Measurements from ENCODE around the gene GPC6.

Gene GPC6

DNA sequence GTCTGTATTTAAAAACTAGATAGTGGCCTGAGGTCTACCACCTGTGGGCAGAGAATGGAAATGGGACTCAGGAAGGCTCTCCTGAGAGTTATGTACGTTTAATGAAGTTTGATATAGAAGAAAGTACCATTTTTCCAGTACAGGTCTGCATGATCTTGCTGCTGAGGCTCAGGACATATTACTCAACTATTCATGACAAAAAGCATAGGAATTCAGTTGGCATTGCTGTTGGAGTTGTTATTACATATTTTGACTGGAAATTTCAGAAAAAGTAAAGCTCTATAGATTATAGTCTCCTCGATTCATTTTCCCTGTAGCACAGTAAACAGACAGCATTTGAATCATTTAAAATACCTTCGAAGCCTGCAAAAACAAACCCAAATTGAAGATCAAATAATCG is 783.1 kb downstream of the GPC6 start:
- no peak for DNase-seq

DNA sequence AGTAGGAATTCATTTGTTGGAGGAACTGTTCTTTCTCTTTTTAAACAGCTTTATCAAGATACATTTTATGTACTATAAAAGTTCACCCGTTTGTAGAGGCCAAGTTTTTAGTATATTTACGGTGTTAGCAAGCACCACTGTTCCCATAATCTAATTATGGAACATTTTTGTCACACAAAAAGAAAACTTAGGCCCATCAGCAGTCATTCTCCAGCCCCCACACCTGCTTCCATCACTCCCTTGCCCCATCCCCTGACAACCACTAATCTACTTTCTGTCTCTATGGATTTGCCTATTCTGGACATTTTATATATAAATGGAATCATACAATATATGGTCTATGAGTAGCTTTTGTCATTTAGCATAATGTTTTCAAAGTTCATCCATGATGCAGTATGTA is 787.9 kb downstream of the GPC6 start:
- DNase-seq: no peak

GRCh38 chr13:94020426-94020825 is 793.8 kb downstream of the GPC6 start:
- DNase-seq: no peak

DNA sequence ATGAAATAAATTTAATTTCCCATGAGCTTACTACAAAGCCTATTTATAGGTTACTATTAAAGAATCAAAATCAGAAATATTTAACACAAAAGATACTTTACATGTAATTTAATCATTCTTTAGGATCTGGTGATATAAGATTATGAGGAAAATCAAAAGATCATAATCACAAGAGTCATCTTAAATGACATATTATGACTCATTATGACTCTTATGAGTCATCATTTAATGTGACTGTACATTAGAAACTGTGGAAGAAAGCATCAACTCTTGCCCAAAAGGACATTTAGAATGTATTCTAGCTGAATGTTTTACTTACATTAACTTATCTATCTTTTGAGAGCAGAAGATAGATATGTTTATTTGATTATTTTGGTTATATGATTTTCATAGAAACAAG is 794.2 kb downstream of the GPC6 start:
- DNase-seq: peak; percentile 1

DNA sequence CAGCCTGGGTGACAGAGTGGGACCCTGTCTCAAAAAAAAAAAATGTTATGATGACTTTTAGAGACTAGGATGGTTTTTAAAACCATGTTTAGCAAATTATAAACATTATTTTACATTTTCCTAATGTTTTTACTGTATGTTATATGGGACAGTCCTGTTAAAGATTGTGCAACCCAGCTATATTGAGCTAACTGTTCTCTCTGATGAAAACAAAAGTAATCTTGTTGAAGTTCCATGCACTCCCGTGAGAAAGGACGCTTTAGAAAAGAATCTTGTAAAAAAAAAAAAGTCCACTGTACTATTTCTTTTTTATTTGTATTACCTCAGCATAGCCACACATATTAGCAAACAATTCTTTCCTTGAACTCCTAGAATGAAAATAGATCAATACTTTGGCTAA is 801.6 kb downstream of the GPC6 start:
- no peak for DNase-seq

DNA sequence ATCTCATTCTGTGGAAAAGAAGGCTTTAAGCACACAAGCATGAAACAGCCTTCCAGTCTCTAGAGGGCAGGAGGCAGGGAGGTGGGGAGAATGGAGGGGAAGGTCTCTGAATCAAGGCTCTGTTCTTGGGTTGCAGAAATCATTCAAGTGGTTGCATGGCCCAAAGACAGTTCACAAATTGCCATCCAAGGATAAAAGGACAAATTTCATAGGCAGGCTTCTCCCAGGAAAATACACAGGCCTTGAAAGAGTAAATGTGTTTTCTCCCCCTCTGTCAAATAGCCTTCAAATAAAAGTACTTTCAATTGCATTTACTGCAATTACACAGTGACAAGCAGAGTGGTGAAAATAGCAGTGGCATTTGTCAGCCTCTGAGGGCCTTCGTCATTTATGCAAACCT is 802.0 kb downstream of the GPC6 start:
- no peak for DNase-seq

GRCh38 chr13:94030415-94031119 is 804.0 kb downstream of the GPC6 start:
- DNase-seq: no peak

GRCh38 chr13:94031609-94032008 is 805.0 kb downstream of the GPC6 start:
- no peak for DNase-seq

GRCh38 chr13:94033098-94033497 is 806.5 kb downstream of the GPC6 start:
- no peak for DNase-seq

GRCh38 chr13:94033830-94034642 is 807.4 kb downstream of the GPC6 start:
- DNase-seq: no peak

DNA sequence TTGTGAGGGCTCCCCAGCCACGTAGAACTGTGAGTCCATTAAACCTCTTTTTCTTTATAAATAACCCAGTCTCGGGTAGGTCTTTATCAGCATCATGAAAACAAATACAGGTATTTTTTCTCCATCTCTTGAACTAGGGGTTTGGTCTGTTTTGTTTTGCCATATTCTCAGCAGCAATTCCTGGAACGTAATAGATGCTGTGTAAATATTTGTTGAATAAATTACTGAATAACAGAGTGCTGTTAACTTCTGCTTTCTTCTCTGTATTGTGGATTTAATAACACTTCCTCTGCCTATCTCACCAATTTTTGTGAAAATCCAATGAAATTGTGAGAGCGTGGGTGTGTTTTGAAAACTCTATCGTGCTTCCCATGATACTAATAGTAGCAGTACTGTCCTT is 823.4 kb downstream of the GPC6 start:
- DNase-seq: no peak

GRCh38 chr13:94050686-94051085 is 824.1 kb downstream of the GPC6 start:
- DNase-seq: no peak

- DNase-seq: no peak
Observed at GRCh38 chr13:94053986-94054593, 827.5 kb downstream of the GPC6 start.

DNA sequence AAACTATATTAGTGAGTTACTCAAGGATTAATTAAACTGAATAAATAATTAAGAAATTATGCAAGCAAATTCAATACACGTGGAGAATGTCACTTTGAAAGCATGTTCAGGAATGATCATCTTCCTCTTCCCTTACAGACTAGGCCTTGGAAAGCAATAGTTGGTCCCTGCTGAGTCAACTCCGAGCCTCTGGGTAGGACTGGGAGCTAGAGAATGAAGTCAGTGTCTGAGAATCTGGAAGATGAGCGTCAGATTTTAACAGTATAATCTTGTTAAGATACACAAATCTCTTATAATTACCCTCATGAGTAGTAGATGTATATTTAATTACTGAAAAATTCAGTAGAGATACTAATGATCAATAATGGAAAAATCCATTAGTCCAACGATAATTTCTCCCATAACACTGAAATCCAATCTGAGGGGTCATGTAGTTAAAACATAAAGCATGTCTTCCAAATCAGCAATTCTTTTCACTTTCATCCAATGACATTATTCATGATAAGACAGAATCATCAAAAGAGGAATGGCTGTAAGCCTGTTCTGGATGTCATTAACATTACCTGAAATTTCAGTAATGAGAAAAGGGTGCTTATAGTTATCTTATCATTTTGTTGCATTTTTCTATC is 829.9 kb downstream of the GPC6 start:
- no peak for DNase-seq

DNA sequence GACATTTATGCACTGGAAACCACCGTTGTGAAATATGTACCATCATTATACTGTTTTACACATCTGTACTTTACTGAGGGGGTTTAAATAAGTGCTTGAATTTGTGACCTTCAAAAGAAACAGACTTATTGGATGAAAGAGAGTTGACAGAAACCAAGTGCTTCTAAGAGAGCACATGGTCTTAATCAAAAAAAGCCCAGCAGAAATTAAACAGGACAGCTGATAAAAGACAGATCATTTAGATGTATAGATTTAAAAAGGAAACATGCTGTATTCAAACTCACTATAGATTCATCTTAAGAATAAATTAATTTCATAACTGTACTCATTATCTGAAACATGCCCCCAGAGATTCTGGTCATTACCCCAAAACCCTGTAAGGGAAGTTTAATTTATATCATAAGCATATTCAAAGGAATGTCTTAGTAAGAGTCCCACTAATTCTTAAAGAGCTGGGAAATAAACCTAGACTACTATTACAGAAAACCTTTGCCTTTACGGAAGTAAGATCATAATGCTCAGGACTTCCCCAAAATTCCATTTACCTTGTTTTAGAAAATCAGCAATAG is 831.1 kb downstream of the GPC6 start:
- DNase-seq: no peak

DNA sequence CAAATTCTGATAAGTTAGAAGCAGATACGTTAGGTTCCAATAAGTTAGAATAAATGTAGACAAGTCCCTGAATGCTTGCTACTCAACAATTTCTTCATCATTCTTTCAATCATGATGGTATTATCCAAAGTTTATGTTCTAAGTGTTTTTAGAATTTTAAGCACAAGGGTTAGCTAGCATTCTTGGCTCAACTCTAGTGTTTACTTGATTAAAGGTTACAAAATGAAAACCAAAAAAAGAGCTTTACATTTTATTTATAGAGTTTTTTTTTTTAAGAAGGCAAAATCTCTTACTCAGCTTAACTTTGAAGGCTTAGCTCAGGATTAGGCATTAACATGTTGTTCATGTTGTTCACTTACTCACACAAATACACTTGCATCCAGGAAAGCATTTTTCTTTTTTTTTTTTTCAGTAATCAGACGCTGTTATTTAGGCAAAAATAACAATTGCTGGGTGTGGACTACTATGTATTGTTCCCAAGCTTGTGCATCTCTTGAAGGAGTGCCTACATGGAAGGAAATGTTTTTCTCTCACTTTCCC is 832.3 kb downstream of the GPC6 start:
- DNase-seq: no peak

DNA sequence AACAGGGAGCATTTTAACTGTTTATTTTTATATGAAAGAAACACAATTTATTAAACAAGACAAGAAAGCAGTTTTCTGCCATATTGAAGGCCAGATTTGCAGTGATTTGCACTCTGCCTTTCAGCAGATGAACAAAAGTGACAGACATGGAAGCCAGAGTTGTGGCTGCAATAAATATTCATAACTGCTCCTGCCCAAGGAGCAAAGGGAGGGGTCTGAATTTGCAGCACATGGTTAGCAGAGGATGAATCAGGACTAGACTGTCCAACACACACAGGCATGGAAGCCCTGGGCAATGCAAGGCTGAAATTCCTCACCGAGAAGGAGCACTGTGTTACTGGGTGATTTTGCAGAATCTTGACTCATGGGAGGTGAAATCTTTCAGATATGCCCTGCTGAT is 834.7 kb downstream of the GPC6 start:
- DNase-seq: no peak

DNA sequence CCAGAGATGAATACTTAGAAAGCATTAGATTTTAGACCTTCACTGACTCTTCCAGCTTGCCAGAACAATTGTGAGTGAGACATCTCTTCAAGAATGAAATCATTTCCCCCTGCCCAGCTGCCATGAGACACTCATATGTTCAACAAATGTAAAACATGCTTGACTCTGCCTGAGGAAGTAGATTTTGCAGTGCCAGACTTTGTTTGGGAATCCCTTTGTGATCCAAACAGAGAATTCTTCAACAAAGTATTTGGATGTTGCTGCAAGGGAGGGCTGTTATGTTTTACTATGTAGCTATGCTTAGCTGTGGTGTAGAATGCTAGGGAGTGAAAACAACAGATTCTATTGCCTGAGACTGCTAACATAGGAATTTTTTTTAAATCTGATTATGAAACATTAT is 836.5 kb downstream of the GPC6 start:
- no peak for DNase-seq

- DNase-seq: no peak
Observed at GRCh38 chr13:94063848-94064247, 837.2 kb downstream of the GPC6 start.

GRCh38 chr13:94065741-94066140 is 839.1 kb downstream of the GPC6 start:
- DNase-seq: no peak

DNA sequence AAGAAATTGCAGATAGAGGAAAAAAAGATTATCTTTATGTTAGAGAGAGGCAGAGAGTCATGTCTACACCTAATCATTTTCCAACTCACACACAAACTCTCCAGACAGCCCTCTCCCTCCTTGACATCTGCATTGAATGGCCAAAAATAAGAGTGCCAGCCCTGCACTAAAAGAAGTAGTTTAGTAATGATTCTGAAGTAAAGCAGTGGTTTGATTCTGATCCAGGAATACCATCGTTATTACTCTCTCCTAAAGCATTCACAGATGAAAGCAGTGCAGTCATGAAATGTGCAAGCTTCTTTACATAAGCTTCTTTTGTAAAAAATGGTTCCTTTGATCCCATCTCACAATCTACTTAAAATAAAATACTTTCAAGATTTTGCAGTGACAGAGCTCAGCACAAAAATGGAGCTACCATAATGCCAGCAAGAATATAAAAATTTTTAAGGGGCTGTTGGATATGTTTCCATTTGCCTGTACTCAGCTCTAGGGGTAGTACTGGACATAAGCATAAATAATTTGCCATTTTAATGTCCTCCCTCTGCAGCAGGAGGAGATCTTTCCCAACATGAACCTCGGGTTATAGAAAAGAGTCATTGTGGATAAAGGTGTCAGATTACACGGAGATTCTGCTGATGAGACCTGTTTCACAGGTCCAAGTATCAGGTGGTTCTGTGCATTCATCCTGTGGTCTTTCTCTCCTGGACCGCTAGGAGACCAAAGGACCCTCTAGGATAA is 846.6 kb downstream of the GPC6 start:
- no peak for DNase-seq

- DNase-seq: no peak
Observed at GRCh38 chr13:94079876-94080275, 853.3 kb downstream of the GPC6 start.

Measured in activated CD4-positive, alpha-beta T cell treated with anti-CD3 and anti-CD28 coated beads, Interleukin-2, Interleukin-6, amounts not matched to agents 100 ng/mL and 50 ng/mL, durations not matched to agents 16 hours and 8 hours (primary cell).